Mesothelial cell of epicardium (in vitro differentiated cells): ENCODE measurements around the gene PRSS33. TPM values are rescaled to one million over a fixed set of nuclear protein-coding genes. Genes with fewer than 3 reads are reported as not detected.

Source experiments
- DNase-seq, 2 experiments: peaks; one replicate each; pipeline ENCODE4 v3.0.0; 2021; ENCODE audit warnings: low spot score in 2 of 2; ENCODE audit not compliant: unreplicated experiment in 2 of 2
- H3K27ac Mint-ChIP-seq: 2 replicates; pipeline ENCODE4 v1.8.0; 2021; ENCODE audit warnings: mixed read lengths
- H3K27me3 Mint-ChIP-seq: 2 replicates; pipeline ENCODE4 v1.8.0; 2021; ENCODE audit warnings: low read depth, mixed read lengths
- H3K36me3 Mint-ChIP-seq: 2 replicates; pipeline ENCODE4 v1.8.0; 2021; ENCODE audit warnings: mixed read lengths
- H3K4me1 Mint-ChIP-seq: 2 replicates; pipeline ENCODE4 v1.8.0; 2021; ENCODE audit warnings: mixed read lengths
- H3K4me3 Mint-ChIP-seq: 2 replicates; pipeline ENCODE4 v1.8.0; 2021; ENCODE audit warnings: mild to moderate bottlenecking, moderate library complexity, mixed read lengths
- H3K9me3 Mint-ChIP-seq: 2 replicates; pipeline ENCODE4 v1.8.0; 2021; ENCODE audit warnings: mixed read lengths
- total RNA-seq: library from RNA; stranded (reverse); gene quantifications from 3 replicates; pipeline ENCODE4 v1.2.1, GENCODE V29; 2021
- TF ChIP-seq, protein P1 (sequence below): fragments of 200-600 bp; sonication (generic); IDR thresholded peaks from one replicate; pipeline ENCODE4 v1.5.0; 2021; ENCODE audit warnings: antibody characterized with exemption; ENCODE audit not compliant: unreplicated experiment

PRSS33 gene
- total RNA-seq, 1 donor from 2014 or later: not detected

DNA sequence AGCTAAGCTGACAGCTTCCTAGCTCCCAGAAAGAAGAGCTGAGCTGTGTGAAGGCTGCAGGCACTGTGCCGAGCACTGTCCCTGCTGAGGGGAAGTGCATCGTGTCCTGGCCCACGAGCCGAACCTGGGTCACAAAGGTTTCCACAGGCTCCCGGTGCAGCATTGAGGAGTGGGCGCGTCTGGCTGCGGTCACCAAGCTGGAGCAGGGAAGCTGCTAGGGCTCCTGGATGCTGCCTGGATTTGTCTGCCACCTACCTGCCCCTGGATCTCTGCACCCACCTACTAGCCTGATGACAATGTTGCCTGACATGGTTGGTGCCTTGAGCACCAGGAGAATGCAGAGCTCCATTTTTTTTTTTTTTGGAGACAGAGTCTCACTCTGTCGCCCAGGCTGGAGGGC, 41.4 kb downstream of the PRSS33 start:
- TF ChIP-seq, protein P1, sequence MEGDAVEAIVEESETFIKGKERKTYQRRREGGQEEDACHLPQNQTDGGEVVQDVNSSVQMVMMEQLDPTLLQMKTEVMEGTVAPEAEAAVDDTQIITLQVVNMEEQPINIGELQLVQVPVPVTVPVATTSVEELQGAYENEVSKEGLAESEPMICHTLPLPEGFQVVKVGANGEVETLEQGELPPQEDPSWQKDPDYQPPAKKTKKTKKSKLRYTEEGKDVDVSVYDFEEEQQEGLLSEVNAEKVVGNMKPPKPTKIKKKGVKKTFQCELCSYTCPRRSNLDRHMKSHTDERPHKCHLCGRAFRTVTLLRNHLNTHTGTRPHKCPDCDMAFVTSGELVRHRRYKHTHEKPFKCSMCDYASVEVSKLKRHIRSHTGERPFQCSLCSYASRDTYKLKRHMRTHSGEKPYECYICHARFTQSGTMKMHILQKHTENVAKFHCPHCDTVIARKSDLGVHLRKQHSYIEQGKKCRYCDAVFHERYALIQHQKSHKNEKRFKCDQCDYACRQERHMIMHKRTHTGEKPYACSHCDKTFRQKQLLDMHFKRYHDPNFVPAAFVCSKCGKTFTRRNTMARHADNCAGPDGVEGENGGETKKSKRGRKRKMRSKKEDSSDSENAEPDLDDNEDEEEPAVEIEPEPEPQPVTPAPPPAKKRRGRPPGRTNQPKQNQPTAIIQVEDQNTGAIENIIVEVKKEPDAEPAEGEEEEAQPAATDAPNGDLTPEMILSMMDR: no peak
- no peaks in the 10 kb centered on the region for H3K27me3 Mint-ChIP-seq
- H3K27ac Mint-ChIP-seq: no peak overlapping the region
- no peak overlapping the region for H3K4me3 Mint-ChIP-seq
- peaks cover 6% of the 10 kb centered on the region for H3K4me1 Mint-ChIP-seq
- DNase-seq: no peak
- H3K9me3 Mint-ChIP-seq: no peaks in the 10 kb centered on the region
- H3K36me3 Mint-ChIP-seq: no peaks in the 10 kb centered on the region

DNA sequence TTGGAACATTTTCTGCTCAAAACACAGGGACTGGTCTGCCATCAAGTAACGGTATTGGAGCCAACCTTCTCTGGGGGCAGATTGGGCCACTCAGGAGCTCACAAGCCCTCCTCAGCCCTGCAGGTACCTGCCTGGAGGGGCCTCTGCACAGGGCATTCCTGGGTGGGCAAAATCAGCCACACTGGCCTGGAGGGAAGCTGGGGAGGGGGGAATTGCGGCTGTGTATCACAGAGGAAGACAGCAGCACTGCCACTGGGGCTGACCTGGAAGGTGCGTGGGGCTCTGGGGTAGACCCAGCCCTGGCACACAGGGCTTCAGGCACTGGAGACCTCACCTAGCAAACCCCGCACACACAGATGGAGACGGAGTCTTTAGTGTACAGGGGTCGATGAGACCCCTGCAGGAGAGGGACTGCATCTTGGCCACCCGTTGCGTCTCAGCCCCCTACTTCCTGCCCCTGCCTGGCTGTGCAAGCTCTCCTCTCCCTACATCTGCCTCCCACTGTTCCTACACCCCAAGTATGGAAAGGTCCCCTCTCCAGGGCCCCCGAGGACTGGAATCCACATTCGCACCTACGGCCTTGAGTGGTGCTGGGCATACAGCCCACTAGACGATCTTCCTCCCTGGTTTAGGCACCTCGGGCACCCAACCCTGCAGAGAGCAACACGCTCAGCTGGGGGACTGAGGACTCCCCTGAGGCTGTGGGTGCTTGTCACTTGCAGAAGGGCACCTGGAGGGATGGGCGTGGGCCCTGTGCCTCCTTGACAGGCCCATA, 42.1 kb downstream of the PRSS33 start:
- TF ChIP-seq, protein P1: no peak
- H3K36me3 Mint-ChIP-seq: no peaks in the 10 kb centered on the region
- H3K27ac Mint-ChIP-seq: no peak overlapping the region
- H3K4me3 Mint-ChIP-seq: no peak overlapping the region
- no peak for DNase-seq
- H3K4me1 Mint-ChIP-seq: peaks cover 3% of the 10 kb centered on the region
- H3K27me3 Mint-ChIP-seq: no peaks in the 10 kb centered on the region
- H3K9me3 Mint-ChIP-seq: no peaks in the 10 kb centered on the region

DNA sequence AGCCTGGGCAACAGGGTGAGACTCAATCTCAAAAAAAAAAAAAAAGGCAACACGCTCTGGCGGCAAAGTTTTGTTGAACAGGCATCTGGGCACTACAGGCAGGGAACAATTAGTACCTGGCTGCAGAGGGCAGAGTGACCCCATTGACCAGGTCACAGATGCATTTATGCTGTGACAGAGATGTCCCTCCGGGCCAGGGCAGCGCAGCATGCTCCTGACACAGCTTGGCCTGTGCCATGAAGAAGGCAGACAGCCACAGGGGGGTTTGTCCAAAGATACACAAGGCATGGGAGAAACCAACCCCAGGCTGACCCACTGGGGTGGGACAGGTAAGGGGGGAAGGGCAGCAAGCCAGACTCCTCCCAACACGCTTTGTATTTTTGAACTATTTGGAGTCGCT, 42.6 kb downstream of the PRSS33 start:
- Mint-ChIP-seq H3K4me3 (no peak overlapping the region), H3K36me3 (no peaks in the 10 kb centered on the region), H3K9me3 (no peaks in the 10 kb centered on the region), H3K27ac (no peak overlapping the region), H3K27me3 (no peaks in the 10 kb centered on the region), H3K4me1 (peaks cover 5% of the 10 kb centered on the region)
- TF ChIP-seq, protein P1: no peak
- DNase-seq: no peak

DNA sequence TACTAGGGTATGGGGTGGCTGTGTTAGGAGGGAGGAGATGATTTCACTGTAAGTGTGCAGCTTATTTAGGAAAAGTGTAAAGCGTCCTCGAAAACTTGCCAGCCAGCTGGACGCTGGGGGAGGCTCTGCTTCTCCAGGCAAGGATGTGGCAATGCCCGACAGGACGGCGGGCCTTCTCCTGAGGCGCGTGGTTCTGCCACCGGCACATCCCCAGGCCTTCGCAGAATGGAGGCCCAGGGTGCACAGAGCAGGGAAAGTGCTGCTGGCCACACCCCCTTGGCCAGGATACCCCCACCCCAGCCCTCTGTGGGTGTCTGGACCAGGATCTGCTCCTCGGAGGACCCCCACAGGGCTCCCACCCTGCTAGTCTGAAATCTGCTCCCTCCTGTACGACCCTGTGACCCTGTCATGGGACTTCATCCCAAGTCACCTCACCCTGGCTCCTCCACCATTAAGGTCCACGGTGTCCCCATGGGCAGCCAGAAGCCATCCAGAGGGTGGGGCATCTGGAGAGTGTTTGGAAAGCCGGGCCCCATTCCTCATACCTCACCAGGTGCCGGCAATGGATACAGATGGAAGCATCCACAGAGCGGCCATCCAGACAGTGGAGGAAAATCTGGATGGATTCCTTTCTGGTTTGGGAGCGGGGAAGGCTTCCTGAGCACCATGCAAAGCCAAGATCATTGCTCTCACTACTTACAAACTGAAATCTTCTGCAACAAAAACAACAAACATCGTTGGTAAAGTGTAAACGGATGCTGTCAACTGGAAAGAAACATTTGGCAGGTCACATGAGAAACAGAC, 44.2 kb downstream of the PRSS33 start:
- peaks cover 13% of the 10 kb centered on the region for H3K4me1 Mint-ChIP-seq
- no peak overlapping the region for H3K27ac Mint-ChIP-seq
- no peaks in the 10 kb centered on the region for H3K27me3 Mint-ChIP-seq
- H3K4me3 Mint-ChIP-seq: no peak overlapping the region
- H3K36me3 Mint-ChIP-seq: no peaks in the 10 kb centered on the region
- TF ChIP-seq, protein P1: no peak
- H3K9me3 Mint-ChIP-seq: no peaks in the 10 kb centered on the region
- DNase-seq: no peak

DNA sequence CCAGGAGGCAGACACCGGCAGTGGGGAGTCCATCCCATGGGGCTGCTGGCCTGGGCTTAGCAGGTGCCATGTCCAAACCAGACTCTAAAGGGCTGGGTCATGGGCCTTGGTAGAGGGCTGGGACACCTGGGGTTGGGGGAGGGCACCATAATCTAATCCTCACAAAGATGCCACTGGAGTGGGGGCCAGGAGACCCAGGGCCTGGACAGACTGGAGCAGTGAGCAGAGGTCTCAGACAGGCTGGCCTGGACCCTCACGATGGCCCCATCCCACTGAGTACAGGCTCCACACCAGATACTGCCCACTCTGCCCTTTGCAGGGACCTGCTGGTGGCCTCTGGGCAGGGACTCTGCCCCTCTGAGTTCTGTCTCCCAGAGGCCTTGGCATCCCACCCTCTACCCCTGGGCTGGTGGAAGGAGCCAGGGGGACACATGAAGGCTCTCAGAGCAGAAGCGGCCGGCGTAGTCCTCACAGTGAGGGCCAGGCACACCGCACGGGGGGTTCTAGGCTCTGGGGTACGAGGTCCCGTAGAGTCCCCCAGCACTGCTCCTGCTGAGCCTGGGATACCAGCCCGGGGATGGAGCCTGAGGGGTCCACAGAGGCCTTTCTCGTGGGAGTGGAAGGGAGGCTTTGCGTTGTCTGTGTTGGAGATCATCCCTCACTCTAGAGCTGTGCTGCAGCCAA, 44.9 kb downstream of the PRSS33 start:
- no peaks in the 10 kb centered on the region for H3K36me3 Mint-ChIP-seq
- peaks cover 13% of the 10 kb centered on the region for H3K4me1 Mint-ChIP-seq
- H3K9me3 Mint-ChIP-seq: no peaks in the 10 kb centered on the region
- no peaks in the 10 kb centered on the region for H3K27me3 Mint-ChIP-seq
- H3K27ac Mint-ChIP-seq: no peak overlapping the region
- TF ChIP-seq, protein P1: no peak
- no peak for DNase-seq
- H3K4me3 Mint-ChIP-seq: no peak overlapping the region
